ENCODE data around the gene SCAANT1.
A peak's percentile ranks its signal among the peaks of the same experiment; 100 is the strongest.

Gene SCAANT1

GRCh38 chr3:63911873-63912767 is at the start of gene SCAANT1:
Gene SCAANT1, minus strand, starts transcription at chr3:63912383.
- Mint-ChIP-seq H3K4me1 (ENCODE audit: low read depth) (peaks cover 57% of the 10 kb centered on the region), H3K27me3 (no peaks in the 10 kb centered on the region), H3K4me3 (peak within 1 kb of the TSS; percentile 93), H3K36me3 (ENCODE audit: low read depth) (peaks cover 27% of the 10 kb centered on the region), H3K27ac (peak within 1 kb of the TSS; percentile 99), H3K9me3 (no peaks in the 10 kb centered on the region)

- Mint-ChIP-seq H3K4me3 (no peak overlapping the region), H3K9me3 (no peaks in the 10 kb centered on the region), H3K36me3 (ENCODE audit: low read depth) (peaks cover 5% of the 10 kb centered on the region), H3K27ac (no peak overlapping the region), H3K27me3 (no peaks in the 10 kb centered on the region), H3K4me1 (ENCODE audit: low read depth) (peaks cover 53% of the 10 kb centered on the region)
Measured at GRCh38 chr3:63961891-63962290, 49.7 kb upstream of the SCAANT1 start.

GRCh38 chr3:63960048-63960711 is 48.0 kb upstream of the SCAANT1 start:
- H3K27me3 Mint-ChIP-seq = no peaks in the 10 kb centered on the region
- no peaks in the 10 kb centered on the region for H3K9me3 Mint-ChIP-seq
- peaks cover 13% of the 10 kb centered on the region for H3K36me3 Mint-ChIP-seq (ENCODE audit: low read depth)
- H3K27ac Mint-ChIP-seq = peak overlapping the region; percentile 76
- peak overlapping the region; percentile 10 for H3K4me3 Mint-ChIP-seq
- peaks cover 43% of the 10 kb centered on the region for H3K4me1 Mint-ChIP-seq (ENCODE audit: low read depth)

GRCh38 chr3:63959146-63959545 is 47.0 kb upstream of the SCAANT1 start:
- peaks cover 21% of the 10 kb centered on the region for H3K36me3 Mint-ChIP-seq (ENCODE audit: low read depth)
- peaks cover 39% of the 10 kb centered on the region for H3K4me1 Mint-ChIP-seq (ENCODE audit: low read depth)
- no peak overlapping the region for H3K4me3 Mint-ChIP-seq
- no peaks in the 10 kb centered on the region for H3K27me3 Mint-ChIP-seq
- H3K9me3 Mint-ChIP-seq = no peaks in the 10 kb centered on the region
- H3K27ac Mint-ChIP-seq = no peak overlapping the region

GRCh38 chr3:63955830-63956545 is 43.8 kb upstream of the SCAANT1 start:
- H3K27ac Mint-ChIP-seq = no peak overlapping the region
- H3K4me1 Mint-ChIP-seq (ENCODE audit: low read depth) = peaks cover 54% of the 10 kb centered on the region

GRCh38 chr3:63955036-63955650 is 43.0 kb upstream of the SCAANT1 start:
- Mint-ChIP-seq H3K27ac (peak overlapping the region; percentile 33), H3K4me3 (no peak overlapping the region), H3K27me3 (no peaks in the 10 kb centered on the region), H3K9me3 (no peaks in the 10 kb centered on the region), H3K4me1 (ENCODE audit: low read depth) (peaks cover 56% of the 10 kb centered on the region), H3K36me3 (ENCODE audit: low read depth) (peaks cover 32% of the 10 kb centered on the region)

More at GRCh38 chr3:63955830-63956545, 43.8 kb upstream of the SCAANT1 start:
- Mint-ChIP-seq H3K27me3 (no peaks in the 10 kb centered on the region), H3K4me3 (no peak overlapping the region), H3K9me3 (no peaks in the 10 kb centered on the region), H3K36me3 (ENCODE audit: low read depth) (peaks cover 35% of the 10 kb centered on the region)

GRCh38 chr3:63954182-63954581 is 42.0 kb upstream of the SCAANT1 start:
- Mint-ChIP-seq H3K4me1 (ENCODE audit: low read depth) (peaks cover 57% of the 10 kb centered on the region), H3K4me3 (no peak overlapping the region), H3K36me3 (ENCODE audit: low read depth) (peaks cover 30% of the 10 kb centered on the region), H3K9me3 (no peaks in the 10 kb centered on the region), H3K27ac (no peak overlapping the region), H3K27me3 (no peaks in the 10 kb centered on the region)

- no peak overlapping the region for H3K27ac Mint-ChIP-seq
- no peak overlapping the region for H3K4me3 Mint-ChIP-seq
- peaks cover 35% of the 10 kb centered on the region for H3K36me3 Mint-ChIP-seq (ENCODE audit: low read depth)
- H3K4me1 Mint-ChIP-seq (ENCODE audit: low read depth) = peaks cover 56% of the 10 kb centered on the region
- H3K9me3 Mint-ChIP-seq = no peaks in the 10 kb centered on the region
- H3K27me3 Mint-ChIP-seq = no peaks in the 10 kb centered on the region
Measured at GRCh38 chr3:63952248-63952594, 40.0 kb upstream of the SCAANT1 start.

- H3K4me1 Mint-ChIP-seq (ENCODE audit: low read depth) = peaks cover 56% of the 10 kb centered on the region
- H3K9me3 Mint-ChIP-seq = no peaks in the 10 kb centered on the region
- H3K27me3 Mint-ChIP-seq = no peaks in the 10 kb centered on the region
- peak overlapping the region; percentile 37 for H3K4me3 Mint-ChIP-seq
- H3K36me3 Mint-ChIP-seq (ENCODE audit: low read depth) = peaks cover 35% of the 10 kb centered on the region
- peak overlapping the region; percentile 9 for H3K27ac Mint-ChIP-seq
Measured at GRCh38 chr3:63951492-63952247, 39.5 kb upstream of the SCAANT1 start.

GRCh38 chr3:63950698-63951097 is 38.5 kb upstream of the SCAANT1 start:
- no peaks in the 10 kb centered on the region for H3K9me3 Mint-ChIP-seq
- H3K4me1 Mint-ChIP-seq (ENCODE audit: low read depth) = peaks cover 63% of the 10 kb centered on the region

GRCh38 chr3:63949005-63949404 is 36.8 kb upstream of the SCAANT1 start:
- Mint-ChIP-seq H3K4me3 (no peak overlapping the region), H3K27ac (no peak overlapping the region), H3K4me1 (ENCODE audit: low read depth) (peaks cover 62% of the 10 kb centered on the region), H3K27me3 (no peaks in the 10 kb centered on the region), H3K9me3 (no peaks in the 10 kb centered on the region), H3K36me3 (ENCODE audit: low read depth) (peaks cover 33% of the 10 kb centered on the region)

More at GRCh38 chr3:63950698-63951097, 38.5 kb upstream of the SCAANT1 start:
- Mint-ChIP-seq H3K27me3 (no peaks in the 10 kb centered on the region), H3K36me3 (ENCODE audit: low read depth) (peaks cover 32% of the 10 kb centered on the region), H3K27ac (no peak overlapping the region), H3K4me3 (no peak overlapping the region)

- Mint-ChIP-seq H3K9me3 (no peaks in the 10 kb centered on the region), H3K27me3 (no peaks in the 10 kb centered on the region), H3K4me1 (ENCODE audit: low read depth) (peaks cover 72% of the 10 kb centered on the region), H3K4me3 (no peak overlapping the region), H3K27ac (no peak overlapping the region), H3K36me3 (ENCODE audit: low read depth) (peaks cover 34% of the 10 kb centered on the region)
Measured at GRCh38 chr3:63947594-63947993, 35.4 kb upstream of the SCAANT1 start.

- no peaks in the 10 kb centered on the region for H3K9me3 Mint-ChIP-seq
- H3K27ac Mint-ChIP-seq = no peak overlapping the region
- H3K4me3 Mint-ChIP-seq = no peak overlapping the region
- H3K27me3 Mint-ChIP-seq = no peaks in the 10 kb centered on the region
- peaks cover 67% of the 10 kb centered on the region for H3K4me1 Mint-ChIP-seq (ENCODE audit: low read depth)
- peaks cover 38% of the 10 kb centered on the region for H3K36me3 Mint-ChIP-seq (ENCODE audit: low read depth)
Measured at GRCh38 chr3:63946753-63947152, 34.6 kb upstream of the SCAANT1 start.

- H3K27me3 Mint-ChIP-seq = no peaks in the 10 kb centered on the region
- peaks cover 36% of the 10 kb centered on the region for H3K36me3 Mint-ChIP-seq (ENCODE audit: low read depth)
- H3K4me3 Mint-ChIP-seq = no peak overlapping the region
- H3K9me3 Mint-ChIP-seq = no peaks in the 10 kb centered on the region
- no peak overlapping the region for H3K27ac Mint-ChIP-seq
- peaks cover 56% of the 10 kb centered on the region for H3K4me1 Mint-ChIP-seq (ENCODE audit: low read depth)
Measured at GRCh38 chr3:63945558-63946096, 33.4 kb upstream of the SCAANT1 start.

Measured in stimulated activated naive CD8-positive, alpha-beta T cell treated with anti-CD3 and anti-CD28 coated beads, Interleukin-15, Interleukin-2, amounts not matched to agents 100 ng/mL and 50 ng/mL, for 24 hours (primary cell).